ENCODE results near the gene RNF223. TPM values are rescaled to one million over a fixed set of nuclear protein-coding genes. Genes with fewer than 3 reads are reported as not detected.
"Not testable (repeated sequence)": the region's sequence is repeated elsewhere in the genome, so short reads cannot be mapped to it uniquely, and the experiment has no call there.

The RNF223 gene
- polyA plus RNA-seq, 10 donors, result 0.08 to 0.16 (median 0.11) TPM; not detected in 5

DNA sequence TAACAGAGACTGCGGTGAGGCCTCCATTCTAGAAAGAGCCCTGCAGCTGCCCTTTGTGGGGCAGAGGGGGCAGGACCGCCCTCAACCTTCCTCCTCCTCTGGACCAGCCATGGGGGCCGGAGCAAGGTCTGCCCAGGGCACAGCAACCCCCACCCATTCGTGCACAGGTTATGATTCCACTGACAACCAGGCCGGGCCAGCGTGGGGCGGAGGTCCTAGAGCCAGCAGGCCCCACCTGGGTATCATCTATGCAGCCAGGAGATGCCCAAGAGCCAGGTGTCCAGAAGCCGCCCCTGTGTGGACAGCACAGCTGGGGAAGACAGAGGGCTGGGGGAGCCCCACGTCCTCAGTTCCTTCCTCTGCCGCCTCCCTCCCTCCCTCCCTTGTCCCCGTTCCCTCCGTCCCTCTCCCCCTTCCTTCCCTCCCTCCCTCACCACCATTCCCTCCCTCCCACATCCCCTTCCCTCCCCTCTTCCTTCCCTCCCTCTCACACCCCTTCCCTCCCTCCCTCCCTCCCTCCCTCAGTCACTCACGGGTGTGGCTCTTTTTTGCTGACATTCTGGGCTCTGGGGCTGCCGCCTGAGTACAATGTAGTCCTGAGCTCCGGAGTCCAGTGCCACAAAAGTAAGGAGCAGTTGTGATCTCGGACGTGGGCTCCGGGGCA, 12.3 kb downstream of the RNF223 start:
- no peak for DNase-seq

DNA sequence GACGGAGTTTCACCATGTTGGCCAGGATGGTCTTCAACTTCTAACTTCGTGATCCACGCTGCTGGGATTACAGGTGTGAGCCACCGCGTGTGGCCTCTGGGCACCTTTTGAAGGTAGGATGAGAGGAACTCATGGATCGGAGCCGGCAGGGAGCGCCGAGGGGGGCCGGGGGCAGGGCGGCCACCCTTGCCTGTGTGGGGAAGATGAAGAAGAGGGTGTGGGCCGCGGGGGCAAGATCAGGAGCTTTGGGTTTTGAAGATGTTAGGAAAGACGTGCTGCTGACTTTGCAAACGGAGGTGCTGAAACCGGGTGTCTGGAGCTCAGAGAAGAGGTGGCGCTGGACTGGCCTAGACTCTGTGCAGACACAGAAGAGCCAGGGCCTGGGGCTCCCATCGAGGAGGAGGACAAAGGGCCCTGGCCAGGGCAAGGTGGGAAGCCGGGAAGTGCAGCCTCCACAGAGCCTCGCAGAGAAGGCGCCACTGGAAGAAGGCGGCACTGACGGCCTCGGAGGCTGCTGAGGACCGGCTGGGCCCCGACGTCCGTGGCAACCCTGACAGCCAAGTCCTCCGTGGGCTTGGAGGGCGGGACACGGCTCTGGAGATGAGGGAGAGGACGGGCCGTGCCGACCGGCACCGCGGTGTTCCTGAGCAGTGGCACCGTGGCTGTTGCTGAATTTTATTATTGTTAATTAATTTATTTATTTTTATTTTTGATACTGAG, 13.7 kb downstream of the RNF223 start:
- DNase-seq, result no peak

DNA sequence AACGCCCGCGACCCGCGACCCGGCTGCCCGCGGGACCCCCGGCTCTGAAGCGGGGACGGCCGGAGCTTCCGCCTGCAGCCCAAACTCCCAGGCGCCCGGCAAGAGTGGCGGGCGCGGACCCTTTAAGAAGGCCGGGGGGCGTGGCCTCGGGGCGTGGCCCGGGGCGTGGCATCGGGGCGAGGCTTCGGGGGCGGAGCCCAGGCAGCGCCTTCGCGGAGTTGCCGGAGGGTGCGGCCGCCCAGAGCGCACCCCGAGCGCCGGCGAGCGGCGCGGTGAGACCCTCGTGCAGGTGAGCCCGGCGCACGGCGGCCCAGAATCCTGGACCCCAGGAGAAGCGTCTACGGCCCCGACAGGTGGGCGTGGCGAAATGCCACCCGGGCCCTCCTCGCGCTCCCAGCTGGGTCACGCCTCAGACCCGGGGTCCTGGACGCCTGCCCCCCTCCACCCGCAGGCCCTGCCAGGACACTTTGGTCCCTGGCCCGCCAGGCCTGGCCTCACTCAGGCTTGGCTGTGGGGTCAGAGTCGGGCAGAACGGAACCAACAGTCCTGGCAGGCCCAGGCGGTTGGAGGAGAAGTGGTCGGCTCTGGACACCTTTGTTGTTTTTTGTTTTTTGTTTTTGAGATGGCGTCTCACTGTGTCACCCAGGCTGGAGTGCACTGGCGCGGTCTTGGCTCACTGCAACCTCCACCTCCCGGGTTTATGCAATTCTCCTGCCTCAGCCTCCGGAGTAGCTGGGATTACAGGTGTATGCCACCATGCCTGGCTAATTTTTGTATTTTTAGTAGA, 14.4 kb downstream of the RNF223 start:
- peak; percentile 53 to 76 (median 63) for DNase-seq

DNA sequence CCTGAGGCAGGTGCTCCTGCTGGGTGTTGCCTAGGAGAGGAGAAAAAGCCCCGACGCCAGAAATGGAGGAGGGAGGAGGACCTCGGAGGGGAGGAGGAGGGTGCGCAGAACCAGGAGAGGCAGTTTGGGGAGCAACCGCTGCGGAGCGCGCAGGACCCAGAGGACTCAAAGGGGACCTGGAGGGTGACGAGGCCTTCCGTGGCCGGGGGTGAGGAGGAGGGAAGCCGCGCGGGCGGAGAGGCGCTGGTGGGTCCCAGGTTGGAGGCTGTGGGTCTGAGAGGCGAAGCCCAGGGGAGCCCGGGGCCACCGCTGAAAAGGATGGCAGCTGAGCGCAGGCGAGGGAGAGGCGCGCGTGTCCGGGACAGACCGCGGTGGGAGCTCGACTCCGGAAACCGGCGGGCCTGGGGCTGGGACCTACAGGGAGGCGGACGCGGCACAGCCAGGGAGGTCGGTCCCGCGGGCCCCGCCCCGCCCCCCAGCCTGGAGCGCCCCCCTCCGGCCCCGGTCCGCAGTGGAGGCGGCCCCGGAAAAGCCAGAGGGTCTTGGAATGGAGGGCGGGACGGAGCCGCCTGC, 15.1 kb downstream of the RNF223 start:
- DNase-seq, result no peak

DNA sequence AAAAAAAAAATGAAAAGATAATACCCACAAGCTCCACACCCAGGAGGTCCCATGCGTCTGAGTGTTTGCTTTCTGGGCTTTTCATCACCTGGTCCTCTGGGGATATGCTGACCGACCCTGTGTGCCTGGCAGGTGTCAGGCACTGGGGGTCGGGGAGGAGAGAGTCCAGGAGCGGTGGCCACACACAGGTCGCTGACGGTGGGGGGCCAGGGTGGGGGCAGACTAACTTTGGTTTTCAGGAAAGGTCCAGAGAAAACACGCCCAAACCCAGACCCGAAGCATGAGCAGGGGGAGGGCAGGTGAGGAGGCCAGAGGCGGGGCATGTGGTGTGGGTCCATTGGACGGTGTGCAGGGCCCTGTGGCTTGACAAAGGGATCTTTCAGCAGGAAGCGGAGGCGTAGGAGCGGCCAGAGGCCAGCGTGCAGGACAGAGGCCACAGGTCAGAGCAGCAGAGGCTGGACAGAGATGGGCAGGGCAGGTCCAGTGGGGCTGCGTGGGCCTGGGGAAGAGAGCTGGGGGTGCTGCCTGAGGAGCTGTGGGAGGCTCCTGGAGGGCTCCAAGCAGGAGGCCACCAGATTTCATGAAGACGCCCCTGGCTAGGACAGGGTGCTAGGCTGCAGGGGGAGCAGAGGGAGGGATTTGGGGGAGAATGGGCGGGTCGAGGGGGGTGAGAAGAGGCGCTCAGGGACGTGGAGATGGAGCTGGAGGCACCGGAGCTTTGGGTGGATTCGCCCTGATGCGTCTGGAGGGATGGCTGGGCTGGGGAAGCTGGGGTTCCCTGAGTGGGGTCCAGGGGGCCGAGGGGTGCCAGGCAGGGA, 15.8 kb downstream of the RNF223 start:
- no peak for DNase-seq

DNA sequence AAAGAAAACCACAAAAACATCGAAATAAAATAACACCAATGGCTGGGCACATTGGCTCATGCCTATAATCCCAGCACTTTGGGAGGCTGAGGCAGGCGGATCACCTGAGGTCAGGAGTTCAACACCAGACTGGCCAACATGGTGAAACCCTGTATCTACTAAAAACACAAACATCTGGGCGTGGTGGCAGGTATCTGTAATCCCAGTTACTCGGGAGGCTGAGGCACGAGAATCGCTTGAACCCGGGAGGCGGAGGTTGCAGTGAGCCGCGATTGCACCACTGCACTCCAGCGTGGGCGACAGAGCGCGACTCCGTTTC, 16.4 kb downstream of the RNF223 start:
- DNase-seq, result not testable (repeated sequence)

DNA sequence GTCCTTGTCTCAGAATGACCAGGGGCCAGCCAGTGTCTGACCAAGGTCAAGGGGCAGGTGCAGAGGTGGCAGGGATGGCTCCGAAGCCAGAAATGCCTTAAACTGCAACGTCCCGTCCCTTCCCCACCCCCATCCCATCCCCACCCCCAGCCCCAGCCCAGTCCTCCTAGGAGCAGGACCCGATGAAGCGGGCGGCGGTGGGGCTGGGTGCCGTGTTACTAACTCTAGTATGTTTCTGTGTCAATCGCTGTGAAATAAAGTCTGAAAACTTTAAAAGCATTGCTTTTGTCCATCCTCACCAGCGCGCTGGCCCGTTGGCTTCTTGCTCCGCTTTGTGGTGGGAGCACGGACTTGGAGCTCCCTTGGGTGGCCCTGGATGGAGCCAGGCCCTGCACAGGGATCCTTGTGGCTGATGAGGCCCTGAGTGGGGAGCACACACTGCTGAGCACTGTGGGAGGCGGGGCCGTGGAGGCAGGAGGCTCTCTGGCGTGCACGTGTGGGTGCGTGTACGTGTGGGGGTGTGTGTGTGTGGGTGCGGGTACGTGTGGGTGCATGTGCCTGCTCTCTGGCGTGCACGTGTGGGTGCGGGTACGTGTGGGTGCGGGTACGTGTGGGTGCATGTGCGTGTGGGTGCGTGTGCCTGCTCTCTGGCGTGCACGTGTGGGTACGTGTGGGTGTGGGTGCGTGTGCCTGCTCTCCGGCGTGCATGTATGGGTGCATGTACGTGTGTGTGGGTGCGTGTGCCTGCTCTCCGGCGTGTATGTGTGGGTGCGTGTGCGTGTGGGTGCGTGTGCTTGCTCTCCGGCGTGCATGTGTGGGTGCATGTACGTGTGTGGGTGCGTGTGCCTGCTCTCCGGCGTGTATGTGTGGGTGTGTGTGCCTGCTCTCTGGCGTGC, 18.0 kb downstream of the RNF223 start:
- no peak for DNase-seq

DNA sequence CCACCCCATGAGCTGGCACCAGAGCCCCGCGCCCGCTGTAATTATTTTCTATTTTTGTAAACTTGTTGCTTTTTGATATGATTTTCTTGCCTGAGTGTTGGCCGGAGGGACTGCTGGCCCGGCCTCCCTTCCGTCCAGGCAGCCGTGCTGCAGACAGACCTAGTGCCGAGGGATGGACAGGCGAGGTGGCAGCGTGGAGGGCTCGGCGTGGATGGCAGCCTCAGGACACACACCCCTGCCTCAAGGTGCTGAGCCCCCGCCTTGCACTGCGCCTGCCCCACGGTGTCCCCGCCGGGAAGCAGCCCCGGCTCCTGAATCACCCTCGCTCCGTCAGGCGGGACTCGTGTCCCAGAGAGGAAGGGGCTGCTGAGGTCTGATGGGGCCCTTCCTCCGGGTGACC, 19.1 kb downstream of the RNF223 start:
- no peak for DNase-seq

DNA sequence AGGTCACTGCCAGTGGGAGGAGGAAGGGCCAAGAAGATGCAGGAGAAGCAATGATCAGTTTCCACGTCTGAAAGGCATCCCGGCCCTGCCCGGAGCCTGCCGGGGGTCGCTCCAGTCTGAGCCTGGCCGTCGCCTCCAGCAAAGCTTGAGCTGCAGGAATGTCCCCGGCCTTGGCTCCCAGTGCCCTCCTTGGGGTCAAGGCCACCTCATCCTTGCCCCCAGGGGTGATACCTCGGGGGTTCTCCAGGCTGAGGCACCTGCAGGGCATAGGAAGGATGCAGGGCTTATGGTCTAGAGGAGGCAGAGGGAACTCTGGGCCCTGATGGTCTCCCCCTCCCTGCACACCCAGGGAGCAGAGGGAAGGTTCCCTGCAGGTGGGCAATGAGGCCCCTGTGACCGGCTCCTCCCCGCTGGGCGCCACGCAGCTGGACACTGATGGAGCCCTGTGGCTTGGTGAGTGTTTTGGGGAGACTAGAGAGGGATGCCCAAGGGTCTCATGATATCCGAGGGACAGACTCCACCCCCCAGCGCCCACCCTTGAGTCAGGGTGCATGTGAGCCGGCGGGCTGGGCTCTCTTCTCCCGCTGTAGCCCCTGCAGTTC, 19.9 kb downstream of the RNF223 start:
- DNase-seq, result no peak

DNA sequence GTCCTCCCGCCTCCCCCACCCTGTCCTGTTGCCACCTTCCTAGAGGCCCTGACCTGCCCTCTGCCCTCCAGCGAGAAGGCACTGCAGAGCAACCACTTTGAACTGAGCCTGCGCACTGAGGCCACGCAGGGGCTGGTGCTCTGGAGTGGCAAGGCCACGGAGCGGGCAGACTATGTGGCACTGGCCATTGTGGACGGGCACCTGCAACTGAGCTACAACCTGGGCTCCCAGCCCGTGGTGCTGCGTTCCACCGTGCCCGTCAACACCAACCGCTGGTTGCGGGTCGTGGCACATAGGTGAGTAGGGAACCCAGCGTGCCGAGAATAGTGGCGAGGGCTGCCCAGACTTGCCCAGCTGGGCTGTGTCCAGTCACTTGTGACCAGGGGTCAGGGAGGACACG, 20.4 kb downstream of the RNF223 start:
- no peak for DNase-seq

DNA sequence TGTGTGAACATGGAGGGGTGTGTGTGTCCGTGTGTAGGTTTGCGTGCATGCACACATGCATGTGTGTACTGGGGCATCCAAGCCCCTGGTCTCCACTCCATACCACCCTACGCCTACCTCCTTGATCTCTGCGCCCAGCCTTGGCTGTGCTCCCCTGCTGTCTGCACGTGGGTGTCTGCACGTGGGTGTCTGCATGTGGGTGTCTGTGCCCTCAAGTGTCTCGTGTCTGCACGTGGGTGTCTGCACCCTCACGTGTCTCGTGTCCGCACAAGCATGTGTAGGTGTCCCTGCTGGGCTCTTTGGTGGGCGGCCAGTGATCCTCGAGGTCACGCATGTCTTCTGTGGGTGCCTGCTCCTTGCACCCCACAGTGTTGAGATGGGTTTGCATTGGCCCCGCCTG, 21.1 kb downstream of the RNF223 start:
- no peak for DNase-seq

DNA sequence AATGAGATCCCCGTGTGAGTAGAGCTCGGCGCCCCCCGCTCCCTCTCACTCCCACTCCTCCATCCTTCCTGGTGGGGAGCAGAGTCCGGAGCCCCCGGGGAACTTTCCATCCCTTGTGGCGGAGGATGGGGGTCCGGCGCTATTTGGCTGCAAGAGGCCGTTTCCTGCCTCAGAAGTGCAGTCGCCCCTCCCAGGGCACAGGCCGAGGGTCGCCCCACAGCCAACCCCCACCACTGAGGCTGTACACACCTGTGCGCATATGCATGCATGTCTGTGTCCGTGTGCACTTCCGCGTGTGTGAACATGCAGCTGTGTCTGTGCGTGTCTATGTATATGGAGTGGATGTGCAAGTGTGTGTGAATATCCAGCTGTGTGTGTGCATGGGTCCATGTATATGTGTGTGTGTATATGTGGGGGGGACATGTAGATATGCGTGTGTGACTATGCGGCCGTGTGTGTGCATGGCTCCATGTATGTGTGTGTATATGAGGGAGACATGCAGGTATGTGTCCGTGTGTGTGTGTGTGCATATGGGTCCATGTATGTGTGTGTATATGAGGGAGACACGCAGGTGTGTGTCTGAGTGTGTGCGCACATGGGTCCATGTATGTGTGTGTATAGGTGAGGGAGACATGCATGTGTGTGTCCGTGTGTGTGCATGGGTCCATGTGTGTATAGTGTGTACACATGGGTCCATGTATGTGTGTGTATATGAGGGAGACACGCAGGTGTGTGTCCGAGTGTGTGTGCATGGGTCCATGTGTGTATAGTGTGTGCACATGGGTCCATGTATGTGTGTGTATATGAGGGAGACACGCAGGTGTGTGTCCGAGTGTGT, 21.9 kb downstream of the RNF223 start:
- DNase-seq, result no peak

DNA sequence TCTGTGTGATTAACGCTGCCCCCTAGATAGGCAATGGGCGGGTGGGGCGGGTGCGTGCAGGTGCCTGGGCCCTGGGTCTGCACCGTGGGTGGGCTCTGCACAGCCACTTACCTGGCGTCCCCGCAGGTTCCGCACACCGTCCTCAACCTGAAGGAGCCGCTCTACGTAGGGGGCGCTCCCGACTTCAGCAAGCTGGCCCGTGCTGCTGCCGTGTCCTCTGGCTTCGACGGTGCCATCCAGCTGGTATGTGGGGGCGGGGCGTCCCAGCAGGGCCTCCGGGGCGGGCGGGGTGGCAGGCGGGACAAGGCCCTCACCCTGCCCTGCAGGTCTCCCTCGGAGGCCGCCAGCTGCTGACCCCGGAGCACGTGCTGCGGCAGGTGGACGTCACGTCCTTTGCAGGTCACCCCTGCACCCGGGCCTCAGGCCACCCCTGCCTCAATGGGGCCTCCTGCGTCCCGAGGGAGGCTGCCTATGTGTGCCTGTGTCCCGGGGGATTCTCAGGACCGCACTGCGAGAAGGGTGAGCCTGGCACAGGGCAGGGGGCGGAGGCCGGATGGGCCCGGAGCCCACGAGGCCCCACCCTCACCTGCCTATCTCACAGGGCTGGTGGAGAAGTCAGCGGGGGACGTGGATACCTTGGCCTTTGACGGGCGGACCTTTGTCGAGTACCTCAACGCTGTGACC, 22.8 kb downstream of the RNF223 start:
- no peak for DNase-seq

DNA sequence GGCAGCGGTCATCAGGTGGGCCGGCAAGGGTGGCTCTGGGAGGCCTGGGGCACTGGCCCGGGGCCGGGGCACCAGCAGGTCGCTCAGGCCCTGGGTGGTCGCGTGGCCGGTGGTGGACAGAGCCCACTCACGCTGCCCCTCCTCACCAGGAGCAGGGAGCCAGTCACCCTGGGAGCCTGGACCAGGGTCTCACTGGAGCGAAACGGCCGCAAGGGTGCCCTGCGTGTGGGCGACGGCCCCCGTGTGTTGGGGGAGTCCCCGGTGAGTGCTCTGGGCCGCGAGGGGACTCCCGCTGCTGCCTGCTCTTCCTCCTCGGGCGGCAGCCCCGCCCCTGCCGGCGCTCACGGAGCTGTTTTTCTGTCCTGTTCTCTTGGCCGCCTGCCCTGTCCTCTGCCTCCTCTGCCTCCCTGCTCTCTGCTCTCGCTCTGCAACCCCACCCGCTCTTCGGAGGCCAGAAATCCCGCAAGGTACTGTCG, 23.5 kb downstream of the RNF223 start:
- DNase-seq, result no peak

DNA sequence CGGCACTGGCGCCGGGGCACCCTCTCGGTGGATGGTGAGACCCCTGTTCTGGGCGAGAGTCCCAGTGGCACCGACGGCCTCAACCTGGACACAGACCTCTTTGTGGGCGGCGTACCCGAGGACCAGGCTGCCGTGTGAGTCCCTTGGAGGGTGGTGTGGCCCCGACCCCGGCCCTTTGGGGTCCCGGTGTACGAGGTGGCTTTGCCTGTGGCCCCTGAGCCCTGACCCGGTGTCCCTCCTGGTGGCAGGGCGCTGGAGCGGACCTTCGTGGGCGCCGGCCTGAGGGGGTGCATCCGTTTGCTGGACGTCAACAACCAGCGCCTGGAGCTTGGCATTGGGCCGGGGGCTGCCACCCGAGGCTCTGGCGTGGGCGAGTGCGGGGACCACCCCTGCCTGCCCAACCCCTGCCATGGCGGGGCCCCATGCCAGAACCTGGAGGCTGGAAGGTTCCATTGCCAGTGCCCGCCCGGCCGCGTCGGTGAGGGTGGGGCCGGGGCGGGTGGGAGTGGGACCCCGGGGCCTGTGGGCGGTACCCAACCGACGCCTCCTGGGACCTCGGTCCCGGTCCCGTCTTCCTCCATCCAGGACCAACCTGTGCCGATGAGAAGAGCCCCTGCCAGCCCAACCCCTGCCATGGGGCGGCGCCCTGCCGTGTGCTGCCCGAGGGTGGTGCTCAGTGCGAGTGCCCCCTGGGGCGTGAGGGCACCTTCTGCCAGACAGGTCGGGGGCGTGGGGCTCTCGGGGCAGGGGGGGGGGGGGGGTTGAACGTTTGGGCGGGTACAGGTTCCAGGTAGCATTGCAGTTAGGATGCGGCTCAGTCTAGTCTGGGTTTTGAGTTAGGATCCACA, 24.6 kb downstream of the RNF223 start:
- no peak for DNase-seq

DNA sequence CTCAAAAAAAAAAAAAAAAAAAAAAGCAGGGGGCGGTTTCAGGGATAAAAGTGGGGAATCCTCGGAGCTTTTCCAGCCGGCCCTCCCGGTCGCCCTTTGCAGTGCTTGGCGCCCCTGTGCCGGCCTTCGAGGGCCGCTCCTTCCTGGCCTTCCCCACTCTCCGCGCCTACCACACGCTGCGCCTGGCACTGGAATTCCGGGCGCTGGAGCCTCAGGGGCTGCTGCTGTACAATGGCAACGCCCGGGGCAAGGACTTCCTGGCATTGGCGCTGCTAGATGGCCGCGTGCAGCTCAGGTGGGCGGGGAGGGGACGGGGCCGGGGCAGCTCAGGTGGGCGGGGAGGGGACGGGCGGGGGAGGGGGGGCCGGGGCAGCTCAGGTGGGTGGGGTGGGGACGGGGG, 25.3 kb downstream of the RNF223 start:
- DNase-seq, result no peak

DNA sequence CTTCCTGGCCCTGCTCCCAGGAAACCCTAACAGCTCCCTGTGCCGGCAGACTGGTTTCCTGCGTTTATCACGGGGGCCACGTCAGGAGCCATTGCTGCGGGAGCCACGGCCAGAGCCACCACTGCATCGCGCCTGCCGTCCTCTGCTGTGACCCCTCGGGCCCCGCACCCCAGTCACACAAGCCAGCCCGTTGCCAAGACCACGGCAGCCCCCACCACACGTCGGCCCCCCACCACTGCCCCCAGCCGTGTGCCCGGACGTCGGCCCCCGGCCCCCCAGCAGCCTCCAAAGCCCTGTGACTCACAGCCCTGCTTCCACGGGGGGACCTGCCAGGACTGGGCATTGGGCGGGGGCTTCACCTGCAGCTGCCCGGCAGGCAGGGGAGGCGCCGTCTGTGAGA, 26.1 kb downstream of the RNF223 start:
- DNase-seq, result no peak

DNA sequence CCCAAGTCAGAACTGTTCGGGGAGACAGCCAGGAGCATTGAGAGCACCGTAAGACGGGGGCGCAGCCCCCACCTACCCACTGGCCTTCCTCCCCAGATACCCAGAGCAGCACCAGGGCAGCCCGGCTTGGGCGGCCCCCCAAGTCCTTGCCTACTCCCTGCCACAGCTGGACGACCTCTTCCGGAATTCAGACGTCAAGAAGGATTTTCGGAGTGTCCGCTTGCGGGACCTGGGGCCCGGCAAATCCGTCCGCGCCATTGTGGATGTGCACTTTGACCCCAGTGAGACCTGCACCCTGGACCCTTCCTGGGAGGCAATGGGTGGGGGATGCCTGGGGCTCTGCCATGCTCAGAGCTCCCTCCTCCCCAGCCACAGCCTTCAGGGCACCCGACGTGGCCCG, 26.7 kb downstream of the RNF223 start:
- no peak for DNase-seq

Measured in muscle of back (tissue), 11 donors.